Uterus (tissue), 2 donors: Measurements from ENCODE around the gene ZNF516.

ENCODE experiments used
- POLR2A ChIP-seq, 2 donors: fragments of 450-650 bp; IDR thresholded peaks; one replicate each; pipeline ENCODE4 v1.6.1; 2016; ENCODE audit warnings: antibody characterized with exemption in 2 of 2, mild to moderate bottlenecking in 1 of 2, moderate library complexity in 1 of 2
- TF ChIP-seq, protein P1 (sequence below), 4 experiments: fragments of 200-600 bp in 2 of 4; fragments of 450-650 bp in 2 of 4; sonication (generic) in 2 of 4; IDR thresholded peaks; one replicate each; pipeline ENCODE4 v1.5.1; 2016 to 2019; ENCODE audit warnings: antibody characterized with exemption in 4 of 4, mild to moderate bottlenecking in 2 of 4, moderate library complexity in 1 of 4

DNA sequence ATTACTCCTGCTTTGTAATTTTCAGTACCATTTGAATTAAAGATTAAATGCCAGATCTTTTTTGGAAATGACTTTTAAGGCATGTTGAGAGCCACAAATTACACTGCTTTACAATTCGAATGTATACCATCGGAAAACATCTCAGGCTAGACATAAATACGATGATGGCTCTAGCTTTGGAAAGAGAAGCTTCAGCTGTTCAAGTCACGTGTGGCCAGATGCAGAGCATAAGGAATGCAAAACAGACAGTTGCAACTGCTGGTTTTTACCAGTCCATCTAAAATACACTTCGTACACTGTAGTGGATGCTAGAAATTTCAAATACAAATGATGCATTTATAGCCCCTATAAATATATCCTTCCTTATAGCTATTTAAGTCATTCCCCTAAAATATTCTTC, 8.0 kb downstream of the ZNF516 start:
- no peak for TF ChIP-seq POLR2A (IDR thresholded peaks at IDR 0.05)
- TF ChIP-seq, protein P1, sequence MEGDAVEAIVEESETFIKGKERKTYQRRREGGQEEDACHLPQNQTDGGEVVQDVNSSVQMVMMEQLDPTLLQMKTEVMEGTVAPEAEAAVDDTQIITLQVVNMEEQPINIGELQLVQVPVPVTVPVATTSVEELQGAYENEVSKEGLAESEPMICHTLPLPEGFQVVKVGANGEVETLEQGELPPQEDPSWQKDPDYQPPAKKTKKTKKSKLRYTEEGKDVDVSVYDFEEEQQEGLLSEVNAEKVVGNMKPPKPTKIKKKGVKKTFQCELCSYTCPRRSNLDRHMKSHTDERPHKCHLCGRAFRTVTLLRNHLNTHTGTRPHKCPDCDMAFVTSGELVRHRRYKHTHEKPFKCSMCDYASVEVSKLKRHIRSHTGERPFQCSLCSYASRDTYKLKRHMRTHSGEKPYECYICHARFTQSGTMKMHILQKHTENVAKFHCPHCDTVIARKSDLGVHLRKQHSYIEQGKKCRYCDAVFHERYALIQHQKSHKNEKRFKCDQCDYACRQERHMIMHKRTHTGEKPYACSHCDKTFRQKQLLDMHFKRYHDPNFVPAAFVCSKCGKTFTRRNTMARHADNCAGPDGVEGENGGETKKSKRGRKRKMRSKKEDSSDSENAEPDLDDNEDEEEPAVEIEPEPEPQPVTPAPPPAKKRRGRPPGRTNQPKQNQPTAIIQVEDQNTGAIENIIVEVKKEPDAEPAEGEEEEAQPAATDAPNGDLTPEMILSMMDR (IDR thresholded peaks at IDR 0.05) = no peak
